ENCODE data around the gene ICAM4.
"Not testable (repeated sequence)": the region's sequence is repeated elsewhere in the genome, so short reads cannot be mapped to it uniquely, and the experiment has no call there.

Gene ICAM4

GRCh38 chr19:10286803-10287737 is at the start of gene ICAM4:
Gene ICAM4, plus strand, starts transcription at chr19:10286955. Its CDS starts 58 bp downstream, at chr19:10287013.
- no peak within 1 kb of the TSS for H3K4me3 ChIP-seq (ENCODE audit: low read length)
- TF ChIP-seq ZNF274 (IDR thresholded peaks at IDR 0.05; ENCODE audit: low read depth, low read length): no peak

GRCh38 chr19:10237702-10238101 is 49.1 kb upstream of the ICAM4 start:
- no peak for TF ChIP-seq ZNF274 (IDR thresholded peaks at IDR 0.05; ENCODE audit: low read depth, low read length)
- H3K4me3 ChIP-seq (ENCODE audit: low read length): no peak overlapping the region

GRCh38 chr19:10238172-10238783 is 48.5 kb upstream of the ICAM4 start:
- H3K4me3 ChIP-seq (ENCODE audit: low read length): no peak overlapping the region
- TF ChIP-seq ZNF274 (IDR thresholded peaks at IDR 0.05; ENCODE audit: low read depth, low read length): no peak

GRCh38 chr19:10241826-10242449 is 44.8 kb upstream of the ICAM4 start:
- H3K4me3 ChIP-seq (ENCODE audit: low read length): not testable (repeated sequence)

- H3K4me3 ChIP-seq (ENCODE audit: low read length): no peak overlapping the region
- no peak for TF ChIP-seq ZNF274 (IDR thresholded peaks at IDR 0.05; ENCODE audit: low read depth, low read length)
Observed at GRCh38 chr19:10243606-10244005, 43.1 kb upstream of the ICAM4 start.

- no peak overlapping the region for H3K4me3 ChIP-seq (ENCODE audit: low read length)
- TF ChIP-seq ZNF274 (IDR thresholded peaks at IDR 0.05; ENCODE audit: low read depth, low read length): no peak
Observed at GRCh38 chr19:10245189-10245939, 41.4 kb upstream of the ICAM4 start.

- TF ChIP-seq ZNF274 (IDR thresholded peaks at IDR 0.05; ENCODE audit: low read depth, low read length): no peak
- no peak overlapping the region for H3K4me3 ChIP-seq (ENCODE audit: low read length)
Observed at GRCh38 chr19:10246511-10246910, 40.2 kb upstream of the ICAM4 start.

GRCh38 chr19:10251792-10252694 is 34.7 kb upstream of the ICAM4 start, which contains the start of gene MRPL4:
Gene MRPL4, plus strand, starts transcription at chr19:10252214. Its CDS starts 40 bp downstream, at chr19:10252254.
- peak within 1 kb of the TSS; percentile 66 for H3K4me3 ChIP-seq (ENCODE audit: low read length)
- TF ChIP-seq ZNF274 (IDR thresholded peaks at IDR 0.05; ENCODE audit: low read depth, low read length): no peak

GRCh38 chr19:10252707-10253106 is 34.0 kb upstream of the ICAM4 start:
- H3K4me3 ChIP-seq (ENCODE audit: low read length): peak overlapping the region; percentile 66
- no peak for TF ChIP-seq ZNF274 (IDR thresholded peaks at IDR 0.05; ENCODE audit: low read depth, low read length)

- no peak for TF ChIP-seq ZNF274 (IDR thresholded peaks at IDR 0.05; ENCODE audit: low read depth, low read length)
- no peak overlapping the region for H3K4me3 ChIP-seq (ENCODE audit: low read length)
Observed at GRCh38 chr19:10254244-10254643, 32.5 kb upstream of the ICAM4 start.

GRCh38 chr19:10255358-10255757 is 31.4 kb upstream of the ICAM4 start:
- H3K4me3 ChIP-seq (ENCODE audit: low read length): no peak overlapping the region
- no peak for TF ChIP-seq ZNF274 (IDR thresholded peaks at IDR 0.05; ENCODE audit: low read depth, low read length)

GRCh38 chr19:10256551-10256950 is 30.2 kb upstream of the ICAM4 start:
- TF ChIP-seq ZNF274 (IDR thresholded peaks at IDR 0.05; ENCODE audit: low read depth, low read length): no peak
- H3K4me3 ChIP-seq (ENCODE audit: low read length): no peak overlapping the region

GRCh38 chr19:10256970-10257615 is 29.7 kb upstream of the ICAM4 start:
- H3K4me3 ChIP-seq (ENCODE audit: low read length): no peak overlapping the region
- no peak for TF ChIP-seq ZNF274 (IDR thresholded peaks at IDR 0.05; ENCODE audit: low read depth, low read length)
